HepG2 (cell line): Measurements from ENCODE around the gene TMEM120A. TPM values are rescaled to one million over a fixed set of nuclear protein-coding genes. Genes with fewer than 3 reads are reported as not detected.

Experiments
- ATAC-seq: fragments of 200-7000 bp; cut with Tn5 transposase; 3 replicates; pipeline ENCODE4 v1.9.1; 2020; ENCODE audit warnings: mild to moderate bottlenecking, moderate library complexity
- BruUV-seq: library from RNA; stranded (reverse); fragments of 400-500 nt; replicated peaks from 2 replicates; lab custom pipeline; 2021; lab: Mats Ljungman, UMichigan
- CTCF ChIA-PET: fragments of 300-600 bp; formaldehyde crosslinking; extraction: SDS; loops from one replicate; lab custom pipeline; 2021; ENCODE audit warnings: low total read pairs, inconsistent platforms, low intra/inter-chr PET ratio; lab: Yijun Ruan, JAX
- POLR2A ChIA-PET: fragments of 350-600 bp; sonication (Branson Sonifier 250); formaldehyde crosslinking; loops from one replicate; lab custom pipeline; 2020; ENCODE audit warnings: antibody characterized with exemption, inconsistent platforms; lab: Yijun Ruan, JAX
- DNase-seq: peaks from one replicate; pipeline ENCODE4 v3.0.0-alpha.2; 2015; ENCODE audit warnings: low spot score
- FAIRE-seq: peaks from 3 replicates; lab custom pipeline; 2011; peaks lifted over from hg19 to GRCh38; lab: Jason Lieb, UNC
- H2AFZ ChIP-seq: one replicate; pipeline ENCODE4 v1.6.1; 2011; ENCODE audit warnings: low read length, inconsistent platforms
- H3K27ac ChIP-seq: fragments of 300-600 bp; 3 replicates; pipeline ENCODE4 v1.8.0; 2011; ENCODE audit warnings: mixed run types, mild to moderate bottlenecking, mixed read lengths, low read length, inconsistent platforms; ENCODE audit not compliant: insufficient read depth; ENCODE audit errors: extremely low read length
- H3K27me3 ChIP-seq, 2 experiments: fragments of 200-600 bp in 1 of 2; 2 replicates in 1 of 2; 3 replicates in 1 of 2; pipeline versions ENCODE4 v1.6.0 to v1.8.0; 2011; ENCODE audit warnings: low read length in 2 of 2, mild to moderate bottlenecking in 2 of 2, moderate library complexity in 2 of 2, inconsistent platforms in 1 of 2; ENCODE audit not compliant: insufficient read depth in 2 of 2, control insufficient read depth in 1 of 2
- H3K36me3 ChIP-seq, 2 experiments: fragments of 200-600 bp in 1 of 2; replicated peaks in 1 of 2; 2 replicates in 1 of 2; 3 replicates in 1 of 2; pipeline versions ENCODE4 v1.5.1 to v1.8.0; 2011; ENCODE audit warnings: low read length in 2 of 2, inconsistent platforms in 1 of 2; ENCODE audit not compliant: insufficient read depth in 2 of 2, control insufficient read depth in 1 of 2
- H3K4me1 ChIP-seq: 2 replicates; pipeline ENCODE4 v1.5.1; 2012; ENCODE audit warnings: low read length, inconsistent platforms; ENCODE audit not compliant: insufficient read depth
- H3K4me2 ChIP-seq: 2 replicates; pipeline ENCODE4 v1.6.0; 2011; ENCODE audit warnings: low read depth, low read length, inconsistent platforms
- H3K4me3 ChIP-seq, 3 experiments: fragments of 200-600 bp in 1 of 3; sonication (generic), shearing (Covaris generic) in 1 of 3; replicated peaks in 1 of 3; 2 replicates each; pipeline ENCODE4 v1.5.1; 2011 to 2016; ENCODE audit warnings: low read length in 3 of 3, inconsistent platforms in 2 of 3, low read depth in 2 of 3, mild to moderate bottlenecking in 2 of 3, control low read depth in 1 of 3, mixed read lengths in 1 of 3; ENCODE audit not compliant: insufficient read depth in 1 of 3
- H3K79me2 ChIP-seq: one replicate; pipeline ENCODE4 v1.6.1; 2011; ENCODE audit warnings: low read length, inconsistent platforms; ENCODE audit not compliant: insufficient read depth
- H3K9ac ChIP-seq: 2 replicates; pipeline ENCODE4 v1.6.0; 2011; ENCODE audit warnings: mild to moderate bottlenecking, low read depth, low read length, inconsistent platforms; ENCODE audit not compliant: insufficient read depth
- H3K9me3 ChIP-seq: 2 replicates; pipeline ENCODE4 v1.5.1; 2012; ENCODE audit warnings: mild to moderate bottlenecking, low read length
- H4K20me1 ChIP-seq: 2 replicates; pipeline ENCODE4 v1.6.0; 2011; ENCODE audit warnings: inconsistent platforms, mild to moderate bottlenecking, low read length, moderate library complexity; ENCODE audit not compliant: insufficient read depth
- AGO2 ChIP-seq: fragments of 200-400 bp; formaldehyde crosslinking; optimal IDR thresholded peaks from 2 replicates; pipeline ENCODE3; 2017; ENCODE audit warnings: mild to moderate bottlenecking, low read depth, low read length, moderate library complexity
- FOXK2 ChIP-seq: fragments of 450-650 bp; IDR thresholded peaks from 2 replicates; pipeline ENCODE4 v1.6.1; 2016
- HNF4A ChIP-seq: sonication (generic); formaldehyde crosslinking; IDR thresholded peaks from 2 replicates; pipeline ENCODE4 v1.4.0; 2020; ENCODE audit warnings: missing genetic modification reagents
- HNRNPL ChIP-seq: fragments of 200-400 bp; formaldehyde crosslinking; IDR thresholded peaks from 2 replicates; pipeline ENCODE4 v1.6.1; 2017; ENCODE audit warnings: mild to moderate bottlenecking, low read depth, low read length
- ZFP41 ChIP-seq: sonication (generic); formaldehyde crosslinking; IDR thresholded peaks from 2 replicates; pipeline ENCODE4 v1.4.0; 2020; ENCODE audit warnings: mild to moderate bottlenecking, missing genetic modification reagents, borderline replicate concordance
- ZNF543 ChIP-seq: sonication (generic); formaldehyde crosslinking; IDR thresholded peaks from 2 replicates; pipeline ENCODE4 v1.4.0; 2020; ENCODE audit warnings: mild to moderate bottlenecking, missing genetic modification reagents
- ZNF572 ChIP-seq: sonication (generic); formaldehyde crosslinking; IDR thresholded peaks from 2 replicates; pipeline ENCODE4 v1.5.1; 2020; ENCODE audit warnings: mild to moderate bottlenecking, missing genetic modification reagents
- WGBS: methylation state at CpG from one replicate; pipeline ENCODE4 v1.1.6; 2017; ENCODE audit warnings: low lambda C conversion rate; 5-methylcytosine and 5-hydroxymethylcytosine counted together
- in situ Hi-C: cut with HindIII; loops from 2 replicates; pipeline ENCODE4 v1.10.0; 2017; ENCODE audit warnings: low pct_unique_long_range_greater_than_20kb; ENCODE audit not compliant: extremely low pct_ligation_motif_present
- intact Hi-C: fragments of 100-400 bp; cut with micrococcal nuclease; formaldehyde crosslinking; loops from one replicate; pipeline ENCODE4 v1.10.0; 2022; ENCODE audit not compliant: unreplicated experiment
- polyA plus RNA-seq, 8 experiments: library from polyadenylated mRNA; depleted of rRNA in 3 of 8; stranded (reverse) in 7 of 8; unstranded in 1 of 8; fragments of >200 nt; fragmentation: Illumina TruSeq in 4 of 8; extraction: Trizol in 4 of 8; gene quantifications; 2 replicates each; pipeline versions ENCODE4 v1.2.1 to v1.2.3, GENCODE V29; 2011 to 2016; ENCODE audit warnings: low read depth in 4 of 8, missing spikeins in 1 of 8, mixed read lengths in 1 of 8; ENCODE audit not compliant: insufficient read depth in 1 of 8
- total RNA-seq, 5 experiments: library from RNA; depleted of rRNA; stranded (reverse); fragments of >200 nt; fragmentation: Illumina TruSeq; extraction: Trizol; gene quantifications; 2 replicates each; pipeline ENCODE4 v1.2.3, GENCODE V29; 2016; ENCODE audit warnings: low read depth in 1 of 5
- TF ChIP-seq, protein P1 (sequence below): IDR thresholded peaks from 2 replicates; pipeline ENCODE4 v1.6.1; 2012; ENCODE audit warnings: low read length, improper control_type of control experiment

TMEM120A gene
- total and polyA plus RNA-seq, 2 of the 13 experiments (the other 11 are each of a cell fraction or from before 2014, with no cell fraction given) = 40.3 to 102 TPM

DNA sequence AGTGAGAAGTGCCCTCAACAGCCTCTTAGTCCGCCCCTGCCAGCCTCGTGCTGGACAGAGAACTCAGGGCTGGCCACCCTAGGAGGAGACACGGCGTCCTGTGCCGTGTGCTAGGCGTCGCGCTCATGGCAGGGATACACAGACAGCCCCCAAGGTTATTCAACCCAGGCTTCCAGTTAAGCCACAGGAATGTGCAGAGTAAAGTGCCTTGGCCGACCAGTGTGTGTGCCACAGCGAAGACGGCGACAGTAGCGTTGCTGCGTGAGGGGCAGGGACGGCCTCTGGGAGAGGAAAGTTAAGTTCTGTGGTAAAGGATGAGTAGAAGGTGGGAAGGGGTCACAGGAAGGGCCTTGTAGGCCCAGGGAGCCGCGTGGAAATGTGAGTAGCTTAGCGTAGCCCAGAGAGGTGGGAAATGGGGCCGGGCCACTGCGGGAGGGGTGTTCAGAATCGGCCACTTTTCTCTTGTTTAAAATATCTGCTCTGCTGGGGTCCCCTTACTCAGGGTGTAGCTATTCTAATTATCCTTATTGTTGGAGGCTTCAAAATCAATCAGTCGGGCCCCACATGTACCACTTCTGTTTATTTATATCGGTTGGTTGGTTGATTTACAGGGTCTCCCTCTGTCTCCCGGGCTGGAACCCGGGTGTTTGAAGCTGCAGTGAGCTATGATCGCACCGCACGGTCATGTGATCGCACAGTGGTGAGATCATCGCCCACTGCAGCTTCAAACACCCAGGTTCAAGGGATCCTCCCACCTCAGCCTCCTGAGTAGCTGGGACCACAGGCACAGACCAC is 24.5 kb downstream of the TMEM120A start:
- no peak for TF ChIP-seq FOXK2
- TF ChIP-seq, protein P1, sequence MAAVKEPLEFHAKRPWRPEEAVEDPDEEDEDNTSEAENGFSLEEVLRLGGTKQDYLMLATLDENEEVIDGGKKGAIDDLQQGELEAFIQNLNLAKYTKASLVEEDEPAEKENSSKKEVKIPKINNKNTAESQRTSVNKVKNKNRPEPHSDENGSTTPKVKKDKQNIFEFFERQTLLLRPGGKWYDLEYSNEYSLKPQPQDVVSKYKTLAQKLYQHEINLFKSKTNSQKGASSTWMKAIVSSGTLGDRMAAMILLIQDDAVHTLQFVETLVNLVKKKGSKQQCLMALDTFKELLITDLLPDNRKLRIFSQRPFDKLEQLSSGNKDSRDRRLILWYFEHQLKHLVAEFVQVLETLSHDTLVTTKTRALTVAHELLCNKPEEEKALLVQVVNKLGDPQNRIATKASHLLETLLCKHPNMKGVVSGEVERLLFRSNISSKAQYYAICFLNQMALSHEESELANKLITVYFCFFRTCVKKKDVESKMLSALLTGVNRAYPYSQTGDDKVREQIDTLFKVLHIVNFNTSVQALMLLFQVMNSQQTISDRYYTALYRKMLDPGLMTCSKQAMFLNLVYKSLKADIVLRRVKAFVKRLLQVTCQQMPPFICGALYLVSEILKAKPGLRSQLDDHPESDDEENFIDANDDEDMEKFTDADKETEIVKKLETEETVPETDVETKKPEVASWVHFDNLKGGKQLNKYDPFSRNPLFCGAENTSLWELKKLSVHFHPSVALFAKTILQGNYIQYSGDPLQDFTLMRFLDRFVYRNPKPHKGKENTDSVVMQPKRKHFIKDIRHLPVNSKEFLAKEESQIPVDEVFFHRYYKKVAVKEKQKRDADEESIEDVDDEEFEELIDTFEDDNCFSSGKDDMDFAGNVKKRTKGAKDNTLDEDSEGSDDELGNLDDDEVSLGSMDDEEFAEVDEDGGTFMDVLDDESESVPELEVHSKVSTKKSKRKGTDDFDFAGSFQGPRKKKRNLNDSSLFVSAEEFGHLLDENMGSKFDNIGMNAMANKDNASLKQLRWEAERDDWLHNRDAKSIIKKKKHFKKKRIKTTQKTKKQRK = no peak
- TF ChIP-seq ZNF572 (CRISPR knock-in tag) = 0 out of 2 replicates have a peak, but pooled peaks have one; percentile 2
- TF ChIP-seq HNF4A = no peak
- TF ChIP-seq ZNF543 (CRISPR knock-in tag) = no peak
- no peak for TF ChIP-seq ZFP41 (CRISPR knock-in tag)
- 0 out of 2 replicates have a peak, but pooled peaks have one; percentile 16 for TF ChIP-seq HNRNPL
- TF ChIP-seq AGO2 = peak; percentile 74
- no peak overlapping the region for H3K4me3 ChIP-seq
- DNase-seq (no peak), ATAC-seq (no peak), FAIRE-seq (no peak)
- intact Hi-C loops (no loop called here), in situ Hi-C loops (no loop called here)
- H3K4me2 ChIP-seq = no peak overlapping the region
- H3K36me3 ChIP-seq = peaks cover 31 to 87% of the 10 kb centered on the region in 2 experiments
- POLR2A ChIA-PET = interaction anchor here (0.8 to 1.1 kb wide), 4 partner anchors 13 to 64 kb away, joined by 3 to 4 read pairs (median 4); no protein-coding TSS in a partner anchor
- H3K27ac ChIP-seq = no peak overlapping the region
- H3K9ac ChIP-seq = no peak overlapping the region
- 94% methylated on average over 30 of the region's 30 CpGs for WGBS
- peaks cover 32% of the 10 kb centered on the region for H3K4me1 ChIP-seq
- peaks cover 31% of the 10 kb centered on the region for H3K79me2 ChIP-seq
- no TSS peak for BruUV-seq
- no peak overlapping the region for H2AFZ ChIP-seq
- H3K9me3 ChIP-seq = no peaks in the 10 kb centered on the region
- peaks cover 50% of the 10 kb centered on the region for H4K20me1 ChIP-seq
- no peaks in the 10 kb centered on the region for H3K27me3 ChIP-seq
- CTCF ChIA-PET = no interaction called here
